ENCODE results near the gene UBC.
A peak's percentile ranks its signal among the peaks of the same experiment; 100 is the strongest.

The UBC gene

DNA sequence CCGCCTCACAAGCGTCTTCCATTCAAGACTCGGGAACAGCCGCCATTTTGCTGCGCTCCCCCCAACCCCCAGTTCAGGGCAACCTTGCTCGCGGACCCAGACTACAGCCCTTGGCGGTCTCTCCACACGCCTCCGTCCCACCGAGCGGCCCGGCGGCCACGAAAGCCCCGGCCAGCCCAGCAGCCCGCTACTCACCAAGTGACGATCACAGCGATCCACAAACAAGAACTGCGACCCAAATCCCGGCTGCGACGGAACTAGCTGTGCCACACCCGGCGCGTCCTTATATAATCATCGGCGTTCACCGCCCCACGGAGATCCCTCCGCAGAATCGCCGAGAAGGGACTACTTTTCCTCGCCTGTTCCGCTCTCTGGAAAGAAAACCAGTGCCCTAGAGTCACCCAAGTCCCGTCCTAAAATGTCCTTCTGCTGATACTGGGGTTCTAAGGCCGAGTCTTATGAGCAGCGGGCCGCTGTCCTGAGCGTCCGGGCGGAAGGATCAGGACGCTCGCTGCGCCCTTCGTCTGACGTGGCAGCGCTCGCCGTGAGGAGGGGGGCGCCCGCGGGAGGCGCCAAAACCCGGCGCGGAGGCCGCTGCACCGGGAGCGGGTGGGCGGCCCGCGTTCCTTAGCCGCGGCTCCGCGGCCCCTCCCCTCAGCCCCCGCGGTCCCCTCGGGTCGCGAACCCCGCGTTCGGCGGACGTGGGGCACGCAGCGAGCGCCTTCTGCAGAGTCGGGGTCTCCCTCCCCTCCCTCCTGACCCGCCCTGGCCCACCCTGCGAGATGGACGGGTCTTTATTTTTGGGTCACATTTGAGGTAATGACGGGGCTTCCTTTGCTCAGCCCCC is at the start of gene UBC:
Gene UBC (minus strand): TSS at position 259 of the 847 bp plus-strand sequence. CDS start 879 bp downstream, outside the sequence.
- peak; percentile 75 for DNase-seq (ENCODE audit: low read depth in 2 of 2)

DNA sequence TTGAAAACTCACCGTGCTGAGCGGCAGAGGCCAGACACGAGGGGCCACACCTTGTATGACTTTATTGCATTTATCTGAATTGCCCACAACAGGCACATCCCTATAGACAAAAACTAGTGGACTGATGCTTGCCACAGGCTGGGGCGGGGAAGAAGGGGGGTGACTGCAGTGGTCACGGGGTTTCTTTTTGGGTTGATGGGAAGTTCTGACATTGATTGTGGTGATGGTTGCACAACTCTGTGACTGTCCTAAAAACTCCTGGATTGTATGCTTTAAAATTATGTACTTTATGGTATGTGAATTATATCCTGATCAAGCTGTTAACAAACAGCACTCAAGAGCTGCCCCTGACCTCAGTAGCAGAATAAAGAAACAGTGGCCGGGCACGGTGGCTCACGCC is 48.8 kb upstream of the UBC start:
- DNase-seq (ENCODE audit: low read depth in 2 of 2), result no peak

- no peak for DNase-seq (ENCODE audit: low read depth in 2 of 2)
Measured at GRCh38 chr12:124961055-124961454, 46.6 kb upstream of the UBC start.

- no peak for DNase-seq (ENCODE audit: low read depth in 2 of 2)
Measured at GRCh38 chr12:124956571-124956970, 42.1 kb upstream of the UBC start.

DNA sequence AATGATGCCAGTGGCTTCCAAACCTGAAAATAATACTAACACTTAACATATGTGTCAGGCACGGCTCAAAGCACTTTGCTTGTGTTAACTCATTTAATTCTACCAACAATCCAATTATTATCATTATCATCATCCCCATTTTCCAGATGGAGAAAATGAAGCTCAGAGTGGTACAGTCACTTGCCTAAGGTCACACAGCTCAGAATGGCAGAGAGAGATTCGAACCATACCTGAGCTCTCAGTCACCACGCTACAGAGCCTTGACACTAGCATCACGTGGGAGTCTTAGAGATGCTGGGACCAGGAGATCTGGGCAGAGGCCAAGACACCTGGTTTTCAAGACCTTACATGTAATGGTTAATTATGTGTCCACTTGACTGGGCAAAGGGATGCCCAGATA is 40.3 kb upstream of the UBC start:
- DNase-seq (ENCODE audit: low read depth in 2 of 2), result no peak

DNA sequence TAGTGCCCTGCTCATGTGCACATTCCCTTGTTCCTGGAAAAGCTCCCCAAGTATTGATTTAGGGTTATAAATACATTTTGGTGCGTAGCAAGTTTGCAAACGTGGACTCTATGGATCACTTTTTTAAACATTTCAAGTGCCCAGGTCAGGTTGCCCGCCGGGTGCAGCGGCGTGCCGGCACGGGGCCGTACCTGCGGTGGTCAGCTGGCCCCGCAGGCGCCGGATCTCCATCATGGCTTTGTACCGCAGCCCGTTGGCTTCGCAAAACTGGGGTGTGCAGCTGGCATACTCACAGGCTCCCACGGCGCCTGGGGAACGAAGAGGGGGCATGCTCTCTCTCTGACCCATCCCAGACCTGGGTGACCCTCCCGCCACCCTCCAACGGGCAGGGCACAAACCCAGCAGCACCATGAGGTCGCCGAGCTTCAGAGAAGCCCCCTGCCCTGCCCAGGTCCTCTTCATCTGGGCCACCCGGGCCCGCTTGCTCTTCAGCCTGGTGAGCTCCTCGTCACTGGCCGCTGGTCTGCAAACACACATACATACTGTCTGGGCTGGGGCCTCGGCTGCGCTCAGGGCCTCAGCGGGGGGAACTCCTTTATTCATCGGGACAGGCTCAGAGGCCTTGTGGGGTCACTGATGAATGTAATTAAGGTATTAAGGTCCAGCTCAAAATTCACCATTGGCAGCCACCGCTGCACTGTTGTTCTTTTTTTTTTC is 39.4 kb upstream of the UBC start:
- DNase-seq (ENCODE audit: low read depth in 2 of 2), result no peak

GRCh38 chr12:124952801-124953200 is 38.4 kb upstream of the UBC start:
- DNase-seq (ENCODE audit: low read depth in 2 of 2), result no peak

GRCh38 chr12:124952295-124952694 is 37.8 kb upstream of the UBC start:
- no peak for DNase-seq (ENCODE audit: low read depth in 2 of 2)

DNA sequence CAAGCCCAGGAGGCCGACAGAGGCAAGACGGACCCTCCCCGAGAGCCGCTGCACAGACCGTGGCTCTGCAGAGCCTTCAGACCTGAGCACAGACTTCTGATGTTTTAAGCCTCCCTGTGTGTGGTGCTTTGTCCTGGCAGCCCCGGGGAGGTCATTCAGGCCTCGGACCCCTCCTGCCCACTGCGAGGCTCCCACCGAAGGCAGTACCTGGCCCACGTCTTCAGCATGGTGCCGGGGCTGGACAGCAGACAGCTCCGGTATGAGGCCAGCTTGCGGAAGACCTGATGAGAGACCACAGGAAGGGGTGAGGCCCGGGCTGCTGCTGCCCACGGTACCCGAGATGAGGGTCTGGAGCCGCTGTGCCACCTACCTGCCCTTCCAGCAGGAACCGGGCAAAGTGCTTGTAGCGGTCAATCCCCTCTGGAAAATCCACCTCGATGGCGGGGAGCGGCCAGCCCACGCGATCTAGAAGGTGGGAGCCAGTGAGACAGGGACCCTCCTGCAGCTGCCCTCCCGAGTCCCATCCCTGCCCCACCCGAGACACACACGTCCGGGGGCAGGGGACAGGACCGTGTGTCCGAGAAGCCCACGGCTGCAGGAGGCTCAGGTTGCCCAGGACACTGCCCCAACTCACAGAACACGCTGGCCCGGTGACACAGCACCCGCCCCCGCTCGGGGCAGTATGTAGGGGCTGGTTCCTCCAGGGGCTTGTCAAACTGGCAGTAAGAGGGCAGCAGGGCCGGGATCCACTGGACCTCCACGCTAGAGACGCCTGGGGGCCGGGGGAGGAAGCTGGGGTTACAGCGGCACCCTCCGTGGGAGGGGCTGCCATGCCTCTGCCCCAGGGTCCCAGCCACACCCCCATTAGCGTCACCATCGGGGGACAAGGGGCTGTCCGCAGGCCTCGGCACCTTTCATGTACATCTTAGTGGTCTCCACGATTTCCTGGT is 35.6 kb upstream of the UBC start:
- no peak for DNase-seq (ENCODE audit: low read depth in 2 of 2)

DNA sequence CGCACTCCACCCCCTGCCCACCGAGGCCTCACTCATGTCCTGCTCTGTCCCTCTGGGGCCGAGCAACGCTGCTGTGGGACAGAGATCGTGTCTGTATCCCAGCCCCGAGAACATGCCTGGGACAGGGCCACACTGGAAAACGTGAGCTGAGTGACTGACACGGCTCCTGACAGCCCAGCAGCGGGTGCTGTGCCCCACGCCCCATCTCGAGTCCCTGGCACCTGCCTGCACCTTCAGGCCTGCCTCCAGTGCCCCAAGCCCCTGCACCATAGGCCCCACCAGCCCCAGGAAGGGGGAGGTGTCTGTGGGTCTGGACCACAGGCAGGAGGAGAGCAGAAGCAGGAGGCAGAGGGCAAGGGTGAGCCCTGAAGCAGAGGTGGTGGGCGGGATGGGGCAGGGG is 34.6 kb upstream of the UBC start:
- no peak for DNase-seq (ENCODE audit: low read depth in 2 of 2)

GRCh38 chr12:124947561-124948398 is 33.3 kb upstream of the UBC start:
- DNase-seq (ENCODE audit: low read depth in 2 of 2), result no peak

DNA sequence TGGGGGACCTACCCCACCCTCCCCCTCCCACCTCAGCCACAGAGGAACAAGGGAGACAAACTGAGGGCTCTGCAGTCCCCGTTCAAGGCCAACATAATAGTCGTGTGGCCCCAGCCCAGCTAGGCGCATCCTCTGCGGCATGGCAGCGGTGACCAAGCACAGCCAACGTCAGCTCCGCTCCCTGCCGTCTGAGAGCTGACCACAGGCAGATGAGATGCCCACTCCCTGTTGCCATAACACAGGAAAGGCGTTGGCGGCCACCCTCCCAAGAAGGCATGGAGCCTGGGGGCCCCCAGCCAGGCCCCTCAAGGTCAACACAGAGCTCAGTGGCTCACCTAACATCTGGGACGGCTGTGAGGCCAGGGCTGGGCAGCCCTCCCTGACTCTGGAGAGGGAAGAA is 32.6 kb upstream of the UBC start:
- DNase-seq (ENCODE audit: low read depth in 2 of 2), result no peak

DNA sequence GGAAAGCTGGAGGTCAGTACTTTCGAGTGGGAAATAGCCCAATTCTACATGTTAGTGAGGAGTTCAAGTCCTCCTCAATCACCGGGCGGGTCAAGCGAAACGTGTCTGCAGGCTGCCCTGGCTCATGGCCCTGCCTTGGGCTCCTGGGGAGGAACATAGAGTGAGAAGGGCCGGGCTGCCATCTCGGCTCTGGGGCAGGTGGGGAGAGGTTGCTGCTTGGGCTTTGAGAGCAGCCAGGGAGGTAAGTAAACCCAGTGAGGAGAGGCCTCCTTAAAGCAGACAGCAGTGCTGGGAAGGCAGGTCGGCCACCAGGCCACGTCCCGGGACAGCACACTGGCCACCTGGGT is 32.0 kb upstream of the UBC start:
- DNase-seq (ENCODE audit: low read depth in 2 of 2), result no peak

DNA sequence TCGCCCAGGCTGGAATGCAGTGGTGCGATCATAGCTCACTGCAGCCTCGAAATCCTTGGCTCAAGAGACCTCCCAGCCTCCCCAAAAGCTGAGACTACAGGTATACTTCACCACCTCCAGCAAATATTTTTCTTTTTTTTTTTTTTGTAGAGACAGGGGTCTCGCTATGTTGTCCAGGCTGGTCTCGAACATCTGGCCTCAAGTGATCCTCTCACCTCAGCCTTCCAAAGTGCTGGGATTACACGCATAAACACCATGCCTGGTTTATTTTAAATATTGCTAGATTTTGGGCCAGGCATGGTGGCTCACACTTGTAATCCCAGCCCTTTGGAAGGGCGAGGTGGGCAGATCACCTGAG is 26.7 kb upstream of the UBC start:
- DNase-seq (ENCODE audit: low read depth in 2 of 2), result no peak

GRCh38 chr12:124940393-124941169 is 26.1 kb upstream of the UBC start:
- DNase-seq (ENCODE audit: low read depth in 2 of 2), result peak; percentile 73 to 79

GRCh38 chr12:124940143-124940392 is 25.6 kb upstream of the UBC start:
- no peak for DNase-seq (ENCODE audit: low read depth in 2 of 2)

- peak; percentile 76 to 77 for DNase-seq (ENCODE audit: low read depth in 2 of 2)
Measured at GRCh38 chr12:124939421-124940142, 25.1 kb upstream of the UBC start.

DNA sequence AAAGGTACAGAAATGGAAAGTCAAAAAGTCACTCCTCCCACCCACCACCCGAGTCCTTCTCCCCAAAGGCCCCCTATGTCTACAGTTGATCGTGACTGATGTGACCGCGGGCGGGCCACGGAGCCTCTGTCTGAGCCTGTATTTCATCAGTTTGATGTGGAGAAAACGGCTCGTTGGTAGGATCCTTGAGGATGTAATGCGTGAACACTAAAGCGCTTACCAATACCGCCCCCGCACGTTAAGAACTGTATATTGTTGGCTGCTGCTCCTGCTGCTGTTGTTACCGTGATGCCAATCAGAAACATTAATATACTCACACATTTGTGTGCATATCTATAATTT is 24.6 kb upstream of the UBC start:
- peak in 1 of 2 donors; percentile 53 for DNase-seq (ENCODE audit: low read depth in 2 of 2)

DNA sequence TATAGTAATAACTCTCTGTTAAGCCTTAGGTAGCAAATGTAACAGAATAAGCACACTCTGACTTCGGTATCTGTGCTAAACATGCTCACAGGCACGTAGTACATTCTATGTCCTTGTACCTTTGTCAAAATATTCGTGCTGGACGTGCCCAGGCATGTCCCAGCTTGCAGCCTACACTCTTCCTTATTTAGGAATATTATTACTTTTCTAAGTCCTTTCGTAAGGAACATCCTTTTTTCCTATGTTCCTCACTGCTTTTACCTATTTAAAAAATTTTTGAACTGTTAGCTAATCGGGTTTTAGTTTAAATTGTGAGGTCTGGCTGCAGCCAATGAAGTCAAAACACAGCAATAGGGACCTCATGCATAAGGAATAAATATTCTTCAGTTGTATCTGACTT is 24.1 kb upstream of the UBC start:
- DNase-seq (ENCODE audit: low read depth in 2 of 2), result no peak

GRCh38 chr12:124938108-124938507 is 23.7 kb upstream of the UBC start:
- DNase-seq (ENCODE audit: low read depth in 2 of 2), result no peak

Measured in stimulated activated CD8-positive, alpha-beta memory T cell treated with anti-CD3 and anti-CD28 coated beads, Interleukin-15, amount 100 ng/mL, for 48 hours (primary cell).